Measurements from ENCODE around the gene SAT1. TPM values are rescaled to one million over a fixed set of nuclear protein-coding genes. Genes with fewer than 3 reads are reported as not detected.

Gene SAT1
- total RNA-seq, 4 donors from 2014 or later, result 116 to 358 (median 220) TPM

DNA sequence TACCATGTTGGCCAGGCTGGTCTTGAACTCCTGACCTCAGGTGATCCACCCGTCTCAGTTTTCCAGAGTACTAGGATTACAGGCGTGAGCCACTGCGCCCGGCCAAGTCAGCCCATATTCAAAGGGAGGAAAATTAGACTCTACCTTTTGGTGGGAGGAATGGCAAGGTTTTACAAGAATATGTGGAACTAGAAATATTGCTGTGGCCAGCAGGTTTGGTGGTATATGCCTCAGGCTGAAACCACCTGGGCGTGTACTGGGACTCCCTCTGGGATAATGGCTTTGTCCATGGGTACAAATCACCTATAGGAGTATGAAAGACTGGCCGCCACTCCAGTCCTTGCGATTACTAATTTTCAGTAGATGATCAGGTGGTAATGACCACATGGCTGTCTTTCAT is 32.4 kb downstream of the SAT1 start:
- intact Hi-C loops (cut with DNase I; ENCODE audit: low total_unique reads), result no loop called here
- no peak overlapping the region for H3K4me3 ChIP-seq
- no peaks in the 10 kb centered on the region for H3K4me1 ChIP-seq
- H3K27ac ChIP-seq, result no peak overlapping the region
- TF ChIP-seq POLR2A (IDR thresholded peaks at IDR 0.05), result no peak
- TF ChIP-seq, protein P1, sequence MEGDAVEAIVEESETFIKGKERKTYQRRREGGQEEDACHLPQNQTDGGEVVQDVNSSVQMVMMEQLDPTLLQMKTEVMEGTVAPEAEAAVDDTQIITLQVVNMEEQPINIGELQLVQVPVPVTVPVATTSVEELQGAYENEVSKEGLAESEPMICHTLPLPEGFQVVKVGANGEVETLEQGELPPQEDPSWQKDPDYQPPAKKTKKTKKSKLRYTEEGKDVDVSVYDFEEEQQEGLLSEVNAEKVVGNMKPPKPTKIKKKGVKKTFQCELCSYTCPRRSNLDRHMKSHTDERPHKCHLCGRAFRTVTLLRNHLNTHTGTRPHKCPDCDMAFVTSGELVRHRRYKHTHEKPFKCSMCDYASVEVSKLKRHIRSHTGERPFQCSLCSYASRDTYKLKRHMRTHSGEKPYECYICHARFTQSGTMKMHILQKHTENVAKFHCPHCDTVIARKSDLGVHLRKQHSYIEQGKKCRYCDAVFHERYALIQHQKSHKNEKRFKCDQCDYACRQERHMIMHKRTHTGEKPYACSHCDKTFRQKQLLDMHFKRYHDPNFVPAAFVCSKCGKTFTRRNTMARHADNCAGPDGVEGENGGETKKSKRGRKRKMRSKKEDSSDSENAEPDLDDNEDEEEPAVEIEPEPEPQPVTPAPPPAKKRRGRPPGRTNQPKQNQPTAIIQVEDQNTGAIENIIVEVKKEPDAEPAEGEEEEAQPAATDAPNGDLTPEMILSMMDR (IDR thresholded peaks at IDR 0.05), result no peak
- H3K36me3 ChIP-seq, result no peaks in the 10 kb centered on the region
- H3K9me3 ChIP-seq, result no peaks in the 10 kb centered on the region
- H3K27me3 ChIP-seq, result no peaks in the 10 kb centered on the region
- no peak for DNase-seq

DNA sequence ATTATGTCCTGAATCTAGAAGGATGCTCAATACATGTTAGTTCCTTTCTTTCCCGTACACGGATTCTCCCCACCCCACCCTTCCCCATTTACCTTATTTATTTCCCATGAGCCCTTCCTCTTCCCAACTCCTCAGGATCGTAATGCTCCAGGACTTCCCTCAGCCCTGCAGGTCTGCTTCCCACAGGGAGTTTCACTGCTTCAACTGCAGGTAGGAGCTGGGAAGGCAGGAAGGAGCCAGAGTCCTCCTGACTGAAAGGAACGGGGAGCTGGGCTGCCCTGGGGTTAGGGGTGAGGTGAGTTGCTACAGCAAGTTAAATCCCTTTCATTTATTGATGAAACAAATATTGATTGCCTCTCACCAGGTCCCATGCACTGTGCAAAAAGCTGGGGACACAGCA is 33.2 kb downstream of the SAT1 start:
- Histone ChIP-seq H3K4me1 (no peaks in the 10 kb centered on the region), H3K27ac (no peak overlapping the region), H3K27me3 (no peaks in the 10 kb centered on the region), H3K4me3 (no peak overlapping the region), H3K9me3 (no peaks in the 10 kb centered on the region), H3K36me3 (no peaks in the 10 kb centered on the region)
- intact Hi-C loops (cut with DNase I; ENCODE audit: low total_unique reads), result no loop called here
- no peak for DNase-seq
- TF ChIP-seq POLR2A (IDR thresholded peaks at IDR 0.05), result no peak
- TF ChIP-seq, protein P1 (IDR thresholded peaks at IDR 0.05), result no peak

DNA sequence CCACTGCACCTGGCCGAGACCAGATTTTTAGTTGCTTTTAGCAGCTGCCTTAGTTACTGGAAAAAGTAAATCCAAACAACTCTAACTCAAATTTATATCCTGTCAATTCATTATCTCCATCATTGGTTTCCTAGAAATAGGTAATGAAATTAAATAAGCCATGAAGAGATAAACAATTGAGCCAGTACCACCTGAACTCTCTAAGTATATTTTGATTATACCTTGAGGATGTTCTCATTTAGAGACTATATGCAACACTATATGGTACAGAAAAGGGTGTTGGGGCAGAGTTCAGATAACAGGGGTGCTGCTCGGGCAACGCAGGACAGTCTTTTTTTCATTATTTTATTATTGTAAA is 35.0 kb downstream of the SAT1 start:
- no peak for DNase-seq
- H3K4me3 ChIP-seq, result no peak overlapping the region
- H3K27ac ChIP-seq, result no peak overlapping the region
- H3K27me3 ChIP-seq, result no peaks in the 10 kb centered on the region
- H3K4me1 ChIP-seq, result peaks cover 0 to 2% of the 10 kb centered on the region in 2 donors
- intact Hi-C loops (cut with DNase I; ENCODE audit: low total_unique reads), result no loop called here
- TF ChIP-seq POLR2A (IDR thresholded peaks at IDR 0.05), result no peak
- TF ChIP-seq, protein P1 (IDR thresholded peaks at IDR 0.05), result no peak
- no peaks in the 10 kb centered on the region for H3K9me3 ChIP-seq
- no peaks in the 10 kb centered on the region for H3K36me3 ChIP-seq

DNA sequence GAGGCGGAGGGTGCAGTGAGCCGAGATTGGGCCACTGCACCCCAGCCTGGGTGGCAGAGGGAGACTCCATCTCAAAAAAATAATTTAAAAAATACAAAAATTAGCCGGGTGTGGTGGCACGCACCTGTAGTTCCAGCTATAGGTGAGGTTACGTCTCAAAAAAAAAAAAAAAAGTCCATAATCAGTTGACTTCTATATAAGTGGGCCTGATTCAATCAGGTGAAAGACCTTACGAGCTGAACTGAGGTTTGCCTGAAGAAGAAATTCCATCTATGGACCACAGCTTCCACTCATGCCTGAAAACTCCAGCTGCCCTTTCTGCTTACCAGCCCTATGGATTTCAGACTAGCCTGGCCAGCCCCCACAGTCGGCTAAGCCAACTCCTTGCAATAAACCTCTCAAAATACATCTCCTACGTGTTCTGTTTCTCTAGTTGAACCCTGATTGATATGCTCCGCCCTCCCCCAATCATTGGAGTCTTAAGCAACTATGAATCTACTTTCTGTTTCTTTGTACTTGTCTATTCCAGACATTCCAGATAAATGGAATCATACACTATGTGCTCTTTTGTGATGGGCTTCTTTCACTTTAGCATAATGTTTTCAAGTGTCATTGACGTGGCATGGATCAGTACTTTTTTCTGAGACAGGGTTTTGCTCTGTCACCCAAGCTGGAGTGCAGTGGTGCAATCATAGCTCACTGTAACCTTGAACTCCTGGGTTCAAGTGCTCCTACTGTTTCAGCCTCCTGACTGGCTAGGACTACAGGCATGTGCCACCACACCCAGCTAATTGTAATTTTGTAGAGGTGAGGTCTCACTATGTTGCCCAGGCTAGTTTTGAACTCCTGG is 36.6 kb downstream of the SAT1 start:
- TF ChIP-seq POLR2A (IDR thresholded peaks at IDR 0.05), result no peak
- TF ChIP-seq, protein P1 (IDR thresholded peaks at IDR 0.05), result no peak
- Histone ChIP-seq H3K4me3 (no peak overlapping the region), H3K9me3 (no peaks in the 10 kb centered on the region), H3K27me3 (no peaks in the 10 kb centered on the region), H3K36me3 (no peaks in the 10 kb centered on the region), H3K27ac (no peak overlapping the region), H3K4me1 (peaks cover 0 to 2% of the 10 kb centered on the region in 2 donors)
- DNase-seq, result no peak
- intact Hi-C loops (cut with DNase I; ENCODE audit: low total_unique reads), result no loop called here

DNA sequence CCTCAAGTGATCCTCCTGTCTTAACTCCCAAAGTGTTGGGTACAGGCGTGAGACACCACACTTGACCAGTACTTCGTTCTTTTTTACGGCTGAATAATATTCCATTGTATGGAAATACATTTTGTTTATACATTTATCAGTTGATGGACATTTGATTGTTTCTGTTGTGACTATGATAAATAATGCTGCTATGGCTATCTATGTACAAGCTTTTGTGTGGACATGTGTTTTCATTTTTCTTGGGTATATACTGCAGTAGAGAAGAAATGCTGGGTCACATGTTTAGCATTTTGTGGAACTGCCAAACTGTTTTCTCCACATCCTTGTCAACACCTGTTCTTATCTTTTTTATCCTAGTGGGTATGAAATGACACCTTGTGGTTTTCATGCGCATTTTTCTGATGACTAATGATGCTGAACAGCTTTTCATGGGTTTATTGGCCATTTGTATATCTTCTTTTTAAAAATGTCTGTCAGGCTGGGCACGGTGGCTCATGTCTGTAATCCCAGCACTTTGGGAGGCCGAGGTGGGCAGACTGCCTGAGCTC is 37.3 kb downstream of the SAT1 start:
- no peak overlapping the region for H3K4me3 ChIP-seq
- no peaks in the 10 kb centered on the region for H3K9me3 ChIP-seq
- intact Hi-C loops (cut with DNase I; ENCODE audit: low total_unique reads), result no loop called here
- DNase-seq, result no peak
- TF ChIP-seq POLR2A (IDR thresholded peaks at IDR 0.05), result no peak
- H3K27ac ChIP-seq, result no peak overlapping the region
- no peaks in the 10 kb centered on the region for H3K27me3 ChIP-seq
- H3K36me3 ChIP-seq, result no peaks in the 10 kb centered on the region
- H3K4me1 ChIP-seq, result peaks cover 0 to 2% of the 10 kb centered on the region in 2 donors
